VCaP (cell line): ENCODE results near the gene PDHX.

Experiments
- H3K27ac ChIP-seq: fragments of 450-650 bp; 2 replicates; pipeline ENCODE4 v1.5.1; 2017
- TF ChIP-seq, protein P1 (sequence below): fragments of 450-650 bp; conservative IDR thresholded peaks from 2 replicates; pipeline ENCODE4 v1.5.1; 2017; ENCODE audit warnings: mild to moderate bottlenecking, moderate library complexity

The PDHX gene

DNA sequence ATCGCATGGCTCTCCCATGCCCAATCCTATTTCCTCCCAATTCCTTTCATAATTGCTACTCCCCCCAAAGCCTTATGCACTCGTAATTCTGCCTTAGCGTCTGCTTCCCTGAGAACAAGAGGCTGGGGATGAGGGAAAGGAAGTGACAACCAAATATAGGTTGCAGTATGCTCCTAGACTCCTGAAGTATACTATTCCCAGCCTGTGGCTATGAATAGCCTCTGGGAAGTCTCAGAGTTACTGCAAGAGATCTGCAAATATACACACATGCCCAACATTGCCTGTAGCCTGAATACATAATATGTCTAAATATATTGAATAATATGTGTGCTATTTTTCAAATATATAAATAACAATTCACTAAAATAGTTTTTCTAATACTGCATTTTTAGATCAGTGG is 126.5 kb downstream of the PDHX start:
- TF ChIP-seq, protein P1, sequence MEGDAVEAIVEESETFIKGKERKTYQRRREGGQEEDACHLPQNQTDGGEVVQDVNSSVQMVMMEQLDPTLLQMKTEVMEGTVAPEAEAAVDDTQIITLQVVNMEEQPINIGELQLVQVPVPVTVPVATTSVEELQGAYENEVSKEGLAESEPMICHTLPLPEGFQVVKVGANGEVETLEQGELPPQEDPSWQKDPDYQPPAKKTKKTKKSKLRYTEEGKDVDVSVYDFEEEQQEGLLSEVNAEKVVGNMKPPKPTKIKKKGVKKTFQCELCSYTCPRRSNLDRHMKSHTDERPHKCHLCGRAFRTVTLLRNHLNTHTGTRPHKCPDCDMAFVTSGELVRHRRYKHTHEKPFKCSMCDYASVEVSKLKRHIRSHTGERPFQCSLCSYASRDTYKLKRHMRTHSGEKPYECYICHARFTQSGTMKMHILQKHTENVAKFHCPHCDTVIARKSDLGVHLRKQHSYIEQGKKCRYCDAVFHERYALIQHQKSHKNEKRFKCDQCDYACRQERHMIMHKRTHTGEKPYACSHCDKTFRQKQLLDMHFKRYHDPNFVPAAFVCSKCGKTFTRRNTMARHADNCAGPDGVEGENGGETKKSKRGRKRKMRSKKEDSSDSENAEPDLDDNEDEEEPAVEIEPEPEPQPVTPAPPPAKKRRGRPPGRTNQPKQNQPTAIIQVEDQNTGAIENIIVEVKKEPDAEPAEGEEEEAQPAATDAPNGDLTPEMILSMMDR, result no peak
- no peak overlapping the region for H3K27ac ChIP-seq

DNA sequence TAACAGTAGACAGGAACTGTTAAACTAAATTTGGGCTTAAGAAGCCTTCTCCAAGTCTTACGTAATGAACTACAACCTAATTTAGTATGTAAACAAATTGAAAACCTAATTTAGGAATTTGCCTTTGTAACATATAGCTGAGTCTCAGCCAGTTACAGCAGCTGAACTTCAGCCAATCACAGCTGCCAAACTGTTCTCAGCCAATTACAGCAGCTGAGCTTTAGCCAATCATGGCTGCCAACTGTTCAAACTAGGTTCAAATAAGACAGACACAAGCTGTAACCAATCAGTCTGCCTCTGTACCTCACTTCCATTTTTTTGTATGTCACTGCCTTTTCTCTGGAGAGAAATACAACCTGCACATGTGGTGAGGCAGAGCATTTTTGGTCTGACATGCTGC is 127.5 kb downstream of the PDHX start:
- no peak overlapping the region for H3K27ac ChIP-seq
- TF ChIP-seq, protein P1, result no peak

GRCh38 chr11:35045236-35045820 is 128.9 kb downstream of the PDHX start:
- TF ChIP-seq, protein P1, result no peak
- H3K27ac ChIP-seq, result peak overlapping the region; percentile 63
